IMR-90 (cell line): ENCODE results near the gene MAGEF1. TPM values are rescaled to one million over a fixed set of nuclear protein-coding genes. Genes with fewer than 3 reads are reported as not detected.

ENCODE experiments used
- ATAC-seq: fragments of 200-7000 bp; cut with Tn5 transposase; 2 replicates; pipeline ENCODE4 v1.9.1; 2020; ENCODE audit warnings: low read depth, mild to moderate bottlenecking, moderate library complexity
- Bru-seq: library from RNA; stranded (reverse); fragments of 400-500 nt; gene quantifications from one replicate; lab custom pipeline; 2021; lab: Mats Ljungman, UMichigan
- BruChase-seq, 2 experiments: library from RNA; stranded (reverse); fragments of 400-500 nt; gene quantifications; one replicate each; lab custom pipeline; 2021; lab: Mats Ljungman, UMichigan
- BruUV-seq: library from RNA; stranded (reverse); fragments of 400-500 nt; replicated peaks from 2 replicates; lab custom pipeline; 2021; lab: Mats Ljungman, UMichigan
- CTCF ChIA-PET: fragments of 300-600 bp; formaldehyde crosslinking; extraction: SDS; loops from one replicate; lab custom pipeline; 2021; ENCODE audit warnings: antibody characterized with exemption; lab: Yijun Ruan, JAX
- POLR2A ChIA-PET: fragments of 300-600 bp; sonication (Branson Sonifier 250); formaldehyde crosslinking; loops from one replicate; lab custom pipeline; 2022; ENCODE audit warnings: antibody characterized with exemption; ENCODE audit not compliant: unreplicated experiment; lab: Charles Lee
- DNase-seq: peaks from one replicate; pipeline ENCODE4 v3.0.0; 2013
- H2AFZ ChIP-seq: replicated peaks from 2 replicates; pipeline ENCODE3; 2013; ENCODE audit warnings: low read length, mild to moderate bottlenecking; ENCODE audit not compliant: poor library complexity
- H2AK5ac ChIP-seq: 2 replicates; pipeline ENCODE4 v1.6.1; 2013; ENCODE audit warnings: low read depth, low read length, inconsistent platforms
- H2AK9ac ChIP-seq: replicated peaks from 2 replicates; pipeline ENCODE3; 2013; ENCODE audit warnings: mild to moderate bottlenecking, low read depth, low read length, moderate library complexity; ENCODE audit not compliant: poor library complexity
- H2BK120ac ChIP-seq: 2 replicates; pipeline ENCODE4 v1.6.1; 2013; ENCODE audit warnings: low read depth, low read length, inconsistent platforms
- H2BK15ac ChIP-seq: 3 replicates; pipeline ENCODE4 v1.6.1; 2013; ENCODE audit warnings: low read depth, low read length, inconsistent platforms
- H2BK20ac ChIP-seq: 2 replicates; pipeline ENCODE4 v1.6.1; 2013; ENCODE audit warnings: low read depth, mild to moderate bottlenecking, inconsistent platforms, low read length, moderate library complexity
- H2BK5ac ChIP-seq: 2 replicates; pipeline ENCODE4 v1.6.1; 2013; ENCODE audit warnings: mild to moderate bottlenecking, low read depth, low read length, inconsistent platforms; ENCODE audit not compliant: poor library complexity, severe bottlenecking
- H3K14ac ChIP-seq: replicated peaks from 2 replicates; pipeline ENCODE4 v1.6.1; 2013; ENCODE audit warnings: low read depth, low read length, inconsistent platforms
- H3K18ac ChIP-seq: 2 replicates; pipeline ENCODE4 v1.6.1; 2013; ENCODE audit warnings: low read depth, low read length, control low read depth
- H3K23ac ChIP-seq: 2 replicates; pipeline ENCODE4 v1.6.1; 2013; ENCODE audit warnings: low read depth, low read length, inconsistent platforms
- H3K27ac ChIP-seq: 2 replicates; pipeline ENCODE4 v1.5.1; 2013; ENCODE audit warnings: mild to moderate bottlenecking, control low read depth, low read length; ENCODE audit not compliant: insufficient read depth
- H3K27me3 ChIP-seq: 2 replicates; pipeline ENCODE4 v1.6.1; 2013; ENCODE audit warnings: low read length; ENCODE audit not compliant: control insufficient read depth, insufficient read depth
- H3K36me3 ChIP-seq: 2 replicates; pipeline ENCODE4 v1.6.1; 2013; ENCODE audit warnings: low read length, mixed read lengths; ENCODE audit not compliant: control insufficient read depth, insufficient read depth
- H3K4ac ChIP-seq: 2 replicates; pipeline ENCODE4 v1.6.1; 2013; ENCODE audit warnings: low read depth, low read length, inconsistent platforms
- H3K4me1 ChIP-seq: 2 replicates; pipeline ENCODE4 v1.6.1; 2013; ENCODE audit warnings: low read length, mixed read lengths; ENCODE audit not compliant: control insufficient read depth, insufficient read depth
- H3K4me2 ChIP-seq: 2 replicates; pipeline ENCODE4 v1.6.1; 2013; ENCODE audit warnings: low read depth, mild to moderate bottlenecking, control low read depth, low read length, moderate library complexity
- H3K4me3 ChIP-seq: 2 replicates; pipeline ENCODE4 v1.5.1; 2013; ENCODE audit warnings: low read depth, mild to moderate bottlenecking, control low read depth, low read length, moderate library complexity; ENCODE audit not compliant: insufficient read depth
- H3K56ac ChIP-seq: 2 replicates; pipeline ENCODE4 v1.6.1; 2013; ENCODE audit warnings: low read length, inconsistent platforms; ENCODE audit not compliant: insufficient read depth; ENCODE audit errors: extremely low read depth
- H3K79me1 ChIP-seq, 2 experiments: 2 replicates each; pipeline ENCODE4 v1.6.1; 2013; ENCODE audit warnings: low read length in 2 of 2, inconsistent platforms in 1 of 2, low read depth in 1 of 2
- H3K9ac ChIP-seq: 2 replicates; pipeline ENCODE4 v1.6.1; 2013; ENCODE audit warnings: low read depth, low read length, control low read depth
- H3K9me1 ChIP-seq: 2 replicates; pipeline ENCODE4 v1.6.1; 2013; ENCODE audit warnings: low read length, inconsistent platforms; ENCODE audit not compliant: insufficient read depth
- H3K9me3 ChIP-seq: 2 replicates; pipeline ENCODE4 v1.6.1; 2013; ENCODE audit warnings: low read length; ENCODE audit not compliant: control insufficient read depth, insufficient read depth
- H4K20me1 ChIP-seq: 2 replicates; pipeline ENCODE4 v1.6.1; 2013; ENCODE audit warnings: low read length, inconsistent platforms; ENCODE audit not compliant: insufficient read depth
- H4K5ac ChIP-seq: 2 replicates; pipeline ENCODE4 v1.6.1; 2013; ENCODE audit warnings: mild to moderate bottlenecking, low read depth, low read length, control low read depth
- H4K8ac ChIP-seq, 2 experiments: 2 replicates each; pipeline ENCODE4 v1.6.1; 2013; ENCODE audit warnings: low read depth in 2 of 2, low read length in 2 of 2, control low read depth in 1 of 2, inconsistent platforms in 1 of 2
- H4K91ac ChIP-seq: 2 replicates; pipeline ENCODE4 v1.6.1; 2013; ENCODE audit warnings: low read depth, low read length, inconsistent platforms; ENCODE audit not compliant: insufficient read depth
- CEBPB ChIP-seq: IDR thresholded peaks from 2 replicates; pipeline ENCODE4 v1.6.1; 2012; ENCODE audit warnings: low read depth, low read length, improper control_type of control experiment
- ELK1 ChIP-seq: fragments of 150-350 bp; IDR thresholded peaks from 2 replicates; pipeline ENCODE4 v1.6.1; 2016; ENCODE audit warnings: low read depth, mild to moderate bottlenecking, low read length, moderate library complexity, borderline replicate concordance
- FOS ChIP-seq: fragments of 150-350 bp; IDR thresholded peaks from 2 replicates; pipeline ENCODE4 v1.6.1; 2016; ENCODE audit warnings: low read depth, low read length
- MAZ ChIP-seq: IDR thresholded peaks from 2 replicates; pipeline ENCODE4 v1.6.1; 2012; ENCODE audit warnings: low read depth, mild to moderate bottlenecking, low read length, improper control_type of control experiment, moderate library complexity, borderline replicate concordance
- POLR2A ChIP-seq: IDR thresholded peaks from 2 replicates; pipeline ENCODE4 v1.6.1; 2012; ENCODE audit warnings: mild to moderate bottlenecking, low read depth, low read length
- RAD21 ChIP-seq: IDR thresholded peaks from 2 replicates; pipeline ENCODE4 v1.6.1; 2012; ENCODE audit warnings: low read length, improper control_type of control experiment
- RFX5 ChIP-seq: IDR thresholded peaks from 2 replicates; pipeline ENCODE4 v1.8.0; 2012; ENCODE audit warnings: low read depth, mild to moderate bottlenecking, low read length, moderate library complexity
- WGBS, 2 experiments: methylation state at CpG; one replicate each; pipeline versions ENCODE4 v1.1.5 to v1.1.7; 2013; ENCODE audit warnings: missing lambda C conversion rate in 2 of 2; ENCODE audit not compliant: insufficient read length in 1 of 2; ENCODE audit errors: extremely low coverage in 2 of 2; 5-methylcytosine and 5-hydroxymethylcytosine counted together
- dilution Hi-C: fragments of 300-500 bp; cut with HindIII; formaldehyde crosslinking; loops from one replicate; pipeline ENCODE4 v1.14.3; 2018; ENCODE audit warnings: low sequenced_read_pairs; ENCODE audit not compliant: unreplicated experiment
- in situ Hi-C: fragments of 300-500 bp; cut with MboI; formaldehyde crosslinking; loops from 3 replicates; pipeline ENCODE4 v1.14.3; 2019; ENCODE audit warnings: low sequenced_read_pairs, inconsistent platforms, mixed read lengths
- intact Hi-C: fragments of 100-400 bp; cut with micrococcal nuclease; formaldehyde crosslinking; loops from 2 replicates; pipeline ENCODE4 v1.10.0; 2022
- long read RNA-seq: library from polyadenylated mRNA; unstranded; transcript quantifications from one replicate; pipeline ENCODE4 v2.0.0, GENCODE V29; 2021; ENCODE audit not compliant: unreplicated experiment
- polyA plus RNA-seq, 3 experiments: library from polyadenylated mRNA; depleted of rRNA; stranded (reverse); fragments of >200 nt; gene quantifications; 2 replicates each; pipeline ENCODE4 v1.2.3, GENCODE V29; 2012; ENCODE audit warnings: low replicate concordance in 1 of 3
- total RNA-seq: library from RNA; depleted of rRNA; stranded (reverse); fragments of >200 nt; gene quantifications from 2 replicates; pipeline ENCODE4 v1.2.3, GENCODE V29; 2012; rRNA removed
- TF ChIP-seq, protein P1 (sequence below): fragments of 150-350 bp; IDR thresholded peaks from 2 replicates; pipeline ENCODE4 v1.6.1; 2017; ENCODE audit warnings: mild to moderate bottlenecking, antibody characterized with exemption, low read length, low read depth

MAGEF1 gene, protein sequence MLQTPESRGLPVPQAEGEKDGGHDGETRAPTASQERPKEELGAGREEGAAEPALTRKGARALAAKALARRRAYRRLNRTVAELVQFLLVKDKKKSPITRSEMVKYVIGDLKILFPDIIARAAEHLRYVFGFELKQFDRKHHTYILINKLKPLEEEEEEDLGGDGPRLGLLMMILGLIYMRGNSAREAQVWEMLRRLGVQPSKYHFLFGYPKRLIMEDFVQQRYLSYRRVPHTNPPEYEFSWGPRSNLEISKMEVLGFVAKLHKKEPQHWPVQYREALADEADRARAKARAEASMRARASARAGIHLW
- total RNA-seq = 10.6 and 16.4 TPM in 2 replicates
- 18.3 and 19.4 TPM in 2 replicates for polyA plus RNA-seq (2012; rRNA removed)
- polyA plus RNA-seq (2012; cell fraction: cytosol; rRNA removed) = 19.1 and 19.8 TPM in 2 replicates
- 6.1 and 8.7 TPM in 2 replicates for polyA plus RNA-seq (2012; cell fraction: nucleus; rRNA removed; ENCODE audit: low replicate concordance)
- percentile 76 among the genes with signal in this experiment for Bru-seq, nascent RNA
- percentile 83 among the genes with signal in this experiment for BruChase-seq, experiment 1, labeled RNA remaining after a 6-hour chase
- percentile 90 among the genes with signal in this experiment for BruChase-seq, experiment 2, labeled RNA remaining after a 2-hour chase
- long read RNA-seq, transcript MAGEF1-201 (1 exons, 1,636 nt) = major isoform, 61 of 61 reads
- long read RNA-seq, partial matches to known transcripts = 0 of 61 reads
- long read RNA-seq, other reads (novel, unspliced or antisense) = 0 of 61 reads

GRCh38 chr3:184711493-184712247 is at the start of gene MAGEF1:
Gene MAGEF1 (minus strand): TSS chr3:184712064. CDS start chr3:184711821, 243 bp downstream.
- intact Hi-C loops = loop anchor here (5.0 kb wide), 2 partner anchors 51 to 129 kb away; no protein-coding TSS in a partner anchor
- peak; percentile 81 for DNase-seq
- peak within 1 kb of the TSS; percentile 57 for H3K18ac ChIP-seq
- peak within 1 kb of the TSS; percentile 96 to 97 for H4K8ac ChIP-seq
- H3K56ac ChIP-seq = peak within 1 kb of the TSS; percentile 88
- H3K79me1 ChIP-seq = peaks cover 19 to 30% of the 10 kb centered on the region in 2 experiments
- peaks cover 8% of the 10 kb centered on the region for H3K9me1 ChIP-seq
- WGBS, 2 experiments = 1% methylated on average over 25 of the region's 67 CpGs; no CpG with 5 or more reads in 1 of the 2 experiments
- ChIA-PET CTCF (interaction anchor here (1.2 kb wide), 1 partner anchor 23 kb away, joined by 7 read pairs; no protein-coding TSS in a partner anchor), POLR2A (interaction anchor here (1.5 kb wide), 1 partner anchor 29 kb away, joined by 28 read pairs; no protein-coding TSS in a partner anchor)
- peak; percentile 89 for ATAC-seq
- BruUV-seq = no TSS peak
- dilution Hi-C loops = no loop called here
- peaks cover 4% of the 10 kb centered on the region for H3K36me3 ChIP-seq
- H2AK5ac ChIP-seq = peak within 1 kb of the TSS; percentile 87
- H3K27me3 ChIP-seq = no peaks in the 10 kb centered on the region
- H2AK9ac ChIP-seq = peak within 1 kb of the TSS; percentile 94
- peak within 1 kb of the TSS; percentile 16 for H2BK20ac ChIP-seq
- TF ChIP-seq, protein P1, sequence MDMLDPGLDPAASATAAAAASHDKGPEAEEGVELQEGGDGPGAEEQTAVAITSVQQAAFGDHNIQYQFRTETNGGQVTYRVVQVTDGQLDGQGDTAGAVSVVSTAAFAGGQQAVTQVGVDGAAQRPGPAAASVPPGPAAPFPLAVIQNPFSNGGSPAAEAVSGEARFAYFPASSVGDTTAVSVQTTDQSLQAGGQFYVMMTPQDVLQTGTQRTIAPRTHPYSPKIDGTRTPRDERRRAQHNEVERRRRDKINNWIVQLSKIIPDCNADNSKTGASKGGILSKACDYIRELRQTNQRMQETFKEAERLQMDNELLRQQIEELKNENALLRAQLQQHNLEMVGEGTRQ = no peak
- TF ChIP-seq RAD21 = no peak
- TF ChIP-seq ELK1 = no peak
- TF ChIP-seq RFX5 = no peak; the same call in 1 of the 2 replicates
- 0 out of 2 replicates have a peak, but pooled peaks have one; percentile 6 for TF ChIP-seq CEBPB
- 0 out of 2 replicates have a peak, but pooled peaks have one; percentile 46 for TF ChIP-seq MAZ
- TF ChIP-seq POLR2A = peak; percentile 56; the same call in 1 of the 2 replicates
- TF ChIP-seq FOS = no peak
- peak within 1 kb of the TSS; percentile 59 for H2BK5ac ChIP-seq
- peaks cover 11% of the 10 kb centered on the region for H3K4me1 ChIP-seq
- peak within 1 kb of the TSS; percentile 88 for H3K27ac ChIP-seq
- H2AFZ ChIP-seq = peak within 1 kb of the TSS; percentile 96
- peak within 1 kb of the TSS; percentile 95 for H3K14ac ChIP-seq
- H3K23ac ChIP-seq = peak within 1 kb of the TSS; percentile 87
- peak within 1 kb of the TSS; percentile 87 for H3K4ac ChIP-seq
- peak within 1 kb of the TSS; percentile 12; the same call in 1 of the 3 replicates for H2BK15ac ChIP-seq
- H3K4me3 ChIP-seq = peak within 1 kb of the TSS; percentile 74
- H3K9ac ChIP-seq = peak within 1 kb of the TSS; percentile 92
- H3K9me3 ChIP-seq = peaks cover 5% of the 10 kb centered on the region; the same call in 1 of the 2 replicates
- H3K4me2 ChIP-seq = peak within 1 kb of the TSS; percentile 86
- in situ Hi-C loops = no loop called here
- peak within 1 kb of the TSS; percentile 71 for H2BK120ac ChIP-seq
- peak within 1 kb of the TSS; percentile 82 for H4K91ac ChIP-seq
- H4K5ac ChIP-seq = peak within 1 kb of the TSS; percentile 67
- peaks cover 3% of the 10 kb centered on the region; the same call in 1 of the 2 replicates for H4K20me1 ChIP-seq
